Panc1 (cell line): ENCODE results near the gene NEO1.
A peak's percentile ranks its signal among the peaks of the same experiment; 100 is the strongest.

Experiments used
- POLR2AphosphoS5 ChIP-seq: IDR thresholded peaks from 2 replicates; pipeline ENCODE4 v1.6.1; 2012; ENCODE audit warnings: mild to moderate bottlenecking, low read depth, low read length, moderate library complexity
- SIN3A ChIP-seq: IDR thresholded peaks from 2 replicates; pipeline ENCODE4 v1.6.1; 2012; ENCODE audit warnings: low read depth, mild to moderate bottlenecking, low read length, moderate library complexity, borderline replicate concordance; ENCODE audit not compliant: insufficient read depth
- TF ChIP-seq, protein P1 (sequence below): fragments of 450-650 bp; IDR thresholded peaks from 2 replicates; pipeline ENCODE4 v1.5.1; 2017; ENCODE audit warnings: mild to moderate bottlenecking

DNA sequence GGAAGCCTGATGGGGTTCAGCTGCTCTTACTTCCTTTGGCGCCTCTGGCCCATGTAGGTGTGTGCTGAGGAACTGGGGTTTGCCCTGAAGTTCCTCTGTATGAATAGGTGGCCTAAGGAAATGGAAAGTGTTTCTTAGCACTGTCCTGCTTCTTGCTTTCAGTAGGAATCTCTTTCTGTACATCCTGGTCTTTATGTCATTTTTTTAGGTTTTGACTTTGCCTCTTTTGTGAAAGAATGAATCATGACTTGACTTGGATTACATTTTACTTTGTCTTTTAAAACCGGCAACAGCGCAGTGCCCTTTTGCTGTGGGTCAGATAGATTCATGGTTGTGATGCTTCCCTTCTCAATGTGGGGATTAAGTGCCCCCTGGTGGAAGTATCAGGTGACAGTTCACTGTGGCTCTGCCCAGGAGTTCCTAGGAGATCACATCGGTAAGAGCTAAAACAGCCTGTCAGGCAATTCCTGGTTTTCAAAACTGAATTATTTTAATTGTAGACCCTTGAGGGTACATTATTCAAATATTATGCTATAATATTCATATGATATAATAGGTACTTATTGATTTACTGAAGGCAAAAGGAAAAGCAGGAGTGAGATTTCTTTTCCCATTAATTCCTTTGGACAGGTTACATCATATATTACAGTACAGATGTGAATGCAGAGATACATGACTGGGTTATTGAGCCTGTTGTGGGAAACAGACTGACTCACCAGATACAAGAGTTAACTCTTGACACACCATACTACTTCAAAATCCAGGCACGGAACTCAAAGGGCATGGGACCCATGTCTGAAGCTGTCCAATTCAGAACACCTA lies 221.1 kb downstream of the NEO1 start:
- TF ChIP-seq, protein P1, sequence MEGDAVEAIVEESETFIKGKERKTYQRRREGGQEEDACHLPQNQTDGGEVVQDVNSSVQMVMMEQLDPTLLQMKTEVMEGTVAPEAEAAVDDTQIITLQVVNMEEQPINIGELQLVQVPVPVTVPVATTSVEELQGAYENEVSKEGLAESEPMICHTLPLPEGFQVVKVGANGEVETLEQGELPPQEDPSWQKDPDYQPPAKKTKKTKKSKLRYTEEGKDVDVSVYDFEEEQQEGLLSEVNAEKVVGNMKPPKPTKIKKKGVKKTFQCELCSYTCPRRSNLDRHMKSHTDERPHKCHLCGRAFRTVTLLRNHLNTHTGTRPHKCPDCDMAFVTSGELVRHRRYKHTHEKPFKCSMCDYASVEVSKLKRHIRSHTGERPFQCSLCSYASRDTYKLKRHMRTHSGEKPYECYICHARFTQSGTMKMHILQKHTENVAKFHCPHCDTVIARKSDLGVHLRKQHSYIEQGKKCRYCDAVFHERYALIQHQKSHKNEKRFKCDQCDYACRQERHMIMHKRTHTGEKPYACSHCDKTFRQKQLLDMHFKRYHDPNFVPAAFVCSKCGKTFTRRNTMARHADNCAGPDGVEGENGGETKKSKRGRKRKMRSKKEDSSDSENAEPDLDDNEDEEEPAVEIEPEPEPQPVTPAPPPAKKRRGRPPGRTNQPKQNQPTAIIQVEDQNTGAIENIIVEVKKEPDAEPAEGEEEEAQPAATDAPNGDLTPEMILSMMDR: peak; percentile 87
- no peak for TF ChIP-seq SIN3A
- TF ChIP-seq POLR2AphosphoS5: no peak
